ENCODE results near the gene NFE2L2.

GRCh38 chr2:177275743-177276055, 11.2 kb upstream of the NFE2L2 start:
- TF ChIP-seq, protein P1, sequence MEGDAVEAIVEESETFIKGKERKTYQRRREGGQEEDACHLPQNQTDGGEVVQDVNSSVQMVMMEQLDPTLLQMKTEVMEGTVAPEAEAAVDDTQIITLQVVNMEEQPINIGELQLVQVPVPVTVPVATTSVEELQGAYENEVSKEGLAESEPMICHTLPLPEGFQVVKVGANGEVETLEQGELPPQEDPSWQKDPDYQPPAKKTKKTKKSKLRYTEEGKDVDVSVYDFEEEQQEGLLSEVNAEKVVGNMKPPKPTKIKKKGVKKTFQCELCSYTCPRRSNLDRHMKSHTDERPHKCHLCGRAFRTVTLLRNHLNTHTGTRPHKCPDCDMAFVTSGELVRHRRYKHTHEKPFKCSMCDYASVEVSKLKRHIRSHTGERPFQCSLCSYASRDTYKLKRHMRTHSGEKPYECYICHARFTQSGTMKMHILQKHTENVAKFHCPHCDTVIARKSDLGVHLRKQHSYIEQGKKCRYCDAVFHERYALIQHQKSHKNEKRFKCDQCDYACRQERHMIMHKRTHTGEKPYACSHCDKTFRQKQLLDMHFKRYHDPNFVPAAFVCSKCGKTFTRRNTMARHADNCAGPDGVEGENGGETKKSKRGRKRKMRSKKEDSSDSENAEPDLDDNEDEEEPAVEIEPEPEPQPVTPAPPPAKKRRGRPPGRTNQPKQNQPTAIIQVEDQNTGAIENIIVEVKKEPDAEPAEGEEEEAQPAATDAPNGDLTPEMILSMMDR (IDR thresholded peaks at IDR 0.05) = no peak
- TF ChIP-seq POLR2AphosphoS5 (IDR thresholded peaks at IDR 0.05; ENCODE audit: low read depth, low read length) (no peak), TCF7L2 (IDR thresholded peaks at IDR 0.05; ENCODE audit: low read depth, low read length) (no peak), SIN3A (IDR thresholded peaks at IDR 0.05; ENCODE audit: borderline replicate concordance, insufficient read depth, low read depth, low read length) (no peak)
- TF ChIP-seq, protein P2, sequence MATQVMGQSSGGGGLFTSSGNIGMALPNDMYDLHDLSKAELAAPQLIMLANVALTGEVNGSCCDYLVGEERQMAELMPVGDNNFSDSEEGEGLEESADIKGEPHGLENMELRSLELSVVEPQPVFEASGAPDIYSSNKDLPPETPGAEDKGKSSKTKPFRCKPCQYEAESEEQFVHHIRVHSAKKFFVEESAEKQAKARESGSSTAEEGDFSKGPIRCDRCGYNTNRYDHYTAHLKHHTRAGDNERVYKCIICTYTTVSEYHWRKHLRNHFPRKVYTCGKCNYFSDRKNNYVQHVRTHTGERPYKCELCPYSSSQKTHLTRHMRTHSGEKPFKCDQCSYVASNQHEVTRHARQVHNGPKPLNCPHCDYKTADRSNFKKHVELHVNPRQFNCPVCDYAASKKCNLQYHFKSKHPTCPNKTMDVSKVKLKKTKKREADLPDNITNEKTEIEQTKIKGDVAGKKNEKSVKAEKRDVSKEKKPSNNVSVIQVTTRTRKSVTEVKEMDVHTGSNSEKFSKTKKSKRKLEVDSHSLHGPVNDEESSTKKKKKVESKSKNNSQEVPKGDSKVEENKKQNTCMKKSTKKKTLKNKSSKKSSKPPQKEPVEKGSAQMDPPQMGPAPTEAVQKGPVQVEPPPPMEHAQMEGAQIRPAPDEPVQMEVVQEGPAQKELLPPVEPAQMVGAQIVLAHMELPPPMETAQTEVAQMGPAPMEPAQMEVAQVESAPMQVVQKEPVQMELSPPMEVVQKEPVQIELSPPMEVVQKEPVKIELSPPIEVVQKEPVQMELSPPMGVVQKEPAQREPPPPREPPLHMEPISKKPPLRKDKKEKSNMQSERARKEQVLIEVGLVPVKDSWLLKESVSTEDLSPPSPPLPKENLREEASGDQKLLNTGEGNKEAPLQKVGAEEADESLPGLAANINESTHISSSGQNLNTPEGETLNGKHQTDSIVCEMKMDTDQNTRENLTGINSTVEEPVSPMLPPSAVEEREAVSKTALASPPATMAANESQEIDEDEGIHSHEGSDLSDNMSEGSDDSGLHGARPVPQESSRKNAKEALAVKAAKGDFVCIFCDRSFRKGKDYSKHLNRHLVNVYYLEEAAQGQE (IDR thresholded peaks at IDR 0.05; ENCODE audit: insufficient read depth in 1 of 2, low read depth in 2 of 2, low read length in 1 of 2) = no peak

Measured in Panc1 (cell line).